K562 (cell line): Measurements from ENCODE around the gene COL1A1. TPM values are rescaled to one million over a fixed set of nuclear protein-coding genes. Genes with fewer than 3 reads are reported as not detected.

Experiments used
- BDP1 ChIP-seq: IDR thresholded peaks from 3 replicates; pipeline ENCODE4 v1.6.1; 2011; ENCODE audit not compliant: insufficient read length, insufficient read depth
- C11orf30 ChIP-seq: fragments of 450-650 bp; IDR thresholded peaks from 2 replicates; pipeline ENCODE4 v1.6.1; 2016; ENCODE audit warnings: low read depth, mild to moderate bottlenecking
- KAT2B ChIP-seq: IDR thresholded peaks from one replicate; pipeline ENCODE4 v1.6.1; 2012; ENCODE audit warnings: low read depth, mild to moderate bottlenecking, control low read depth, inconsistent platforms, low read length, moderate library complexity
- NCOA6 ChIP-seq: fragments of 450-650 bp; IDR thresholded peaks from 2 replicates; pipeline ENCODE4 v1.6.1; 2017; ENCODE audit warnings: mild to moderate bottlenecking
- NCOR1 ChIP-seq: fragments of 450-650 bp; IDR thresholded peaks from 2 replicates; pipeline ENCODE4 v1.6.1; 2016; ENCODE audit warnings: mild to moderate bottlenecking, moderate library complexity
- PCBP1 ChIP-seq: fragments of 200-400 bp; formaldehyde crosslinking; IDR thresholded peaks from 2 replicates; pipeline ENCODE4 v1.6.1; 2018; ENCODE audit warnings: mild to moderate bottlenecking, low read depth, low read length; ENCODE audit not compliant: poor library complexity, severe bottlenecking
- RCOR1 ChIP-seq, 2 experiments: IDR thresholded peaks; 2 replicates each; pipeline ENCODE4 v1.6.1; 2012; ENCODE audit warnings: low read depth in 2 of 2, low read length in 2 of 2, borderline replicate concordance in 1 of 2, improper control_type of control experiment in 1 of 2
- RHOXF2B ChIP-seq: fragments of 250-450 bp; sonication (Bioruptor Pico); conservative IDR thresholded peaks from 2 replicates; pipeline ENCODE4 v1.5.1; 2021
- SIN3B ChIP-seq: fragments of 450-650 bp; IDR thresholded peaks from 2 replicates; pipeline ENCODE4 v1.6.1; 2017; ENCODE audit warnings: low read depth, mild to moderate bottlenecking, moderate library complexity
- SRSF7 ChIP-seq: fragments of 200-400 bp; formaldehyde crosslinking; optimal IDR thresholded peaks from 2 replicates; pipeline ENCODE3; 2017; ENCODE audit warnings: mild to moderate bottlenecking, low read depth, low read length
- TCF7 ChIP-seq: sonication (generic); IDR thresholded peaks from 2 replicates; pipeline ENCODE4 v1.6.1; 2016; ENCODE audit warnings: antibody characterized with exemption, borderline replicate concordance
- ZNF239 ChIP-seq: fragments of 250-450 bp; sonication (Bioruptor Pico); IDR thresholded peaks from 2 replicates; pipeline ENCODE4 v1.4.0; 2020; ENCODE audit warnings: mild to moderate bottlenecking
- ZNF253 ChIP-seq: fragments of 250-450 bp; sonication (Bioruptor Pico); conservative IDR thresholded peaks from 2 replicates; pipeline ENCODE4 v1.6.1; 2021; ENCODE audit warnings: mild to moderate bottlenecking
- ZNF311 ChIP-seq: fragments of 250-450 bp; sonication (Bioruptor Pico); IDR thresholded peaks from 2 replicates; pipeline ENCODE4 v1.4.0; 2020; ENCODE audit warnings: mild to moderate bottlenecking, moderate library complexity
- ZNF644 ChIP-seq: fragments of 200-800 bp; sonication (Bioruptor generic); IDR thresholded peaks from 2 replicates; pipeline ENCODE4 v1.6.1; 2016; ENCODE audit warnings: low read depth, missing genetic modification characterization, missing compliant biosample characterization
- polyA plus RNA-seq, 8 experiments: library from polyadenylated mRNA; depleted of rRNA in 4 of 8; stranded (reverse) in 5 of 8; unstranded in 3 of 8; fragments of >200 nt; fragmentation: Nextera tagmentation in 2 of 8; fragmentation: Illumina TruSeq in 1 of 8; extraction: Ambion mirVana in 2 of 8; extraction: Trizol in 1 of 8; gene quantifications; 2 replicates each; pipeline versions ENCODE4 v1.2.1 to v1.2.3, GENCODE V29; 2011 to 2014; ENCODE audit warnings: inconsistent platforms in 1 of 8, missing spikeins in 1 of 8
- total RNA-seq, 7 experiments: library from RNA; depleted of rRNA in 6 of 7; stranded (reverse); fragments of >200 nt in 6 of 7; fragmentation: Illumina TruSeq in 2 of 7; extraction: Trizol in 2 of 7; gene quantifications; 2 replicates each; pipeline versions ENCODE4 v1.2.1 to v1.2.3, GENCODE V29; 2011 to 2021; ENCODE audit warnings: low replicate concordance in 1 of 7
- TF ChIP-seq, protein P1 (sequence below): fragments of 250-450 bp; sonication (Bioruptor Pico); IDR thresholded peaks from 2 replicates; pipeline ENCODE4 v1.5.0; 2021; ENCODE audit warnings: mild to moderate bottlenecking, borderline replicate concordance
- TF ChIP-seq, protein P2 (sequence below): IDR thresholded peaks from 2 replicates; pipeline ENCODE4 v1.6.1; 2012; ENCODE audit warnings: low read depth, low read length, improper control_type of control experiment, borderline replicate concordance
- TF ChIP-seq, protein P3 (sequence below): sonication (generic); formaldehyde crosslinking; IDR thresholded peaks from 2 replicates; pipeline ENCODE4 v1.8.0; 2022; ENCODE audit warnings: missing genetic modification reagents, mild to moderate bottlenecking, moderate library complexity, borderline replicate concordance
- TF ChIP-seq, protein P4 (sequence below): IDR thresholded peaks from 3 replicates; pipeline ENCODE4 v1.6.1; 2011; ENCODE audit warnings: borderline replicate concordance, mild to moderate bottlenecking, moderate library complexity; ENCODE audit not compliant: insufficient read length; ENCODE audit errors: extremely low read depth
- TF ChIP-seq, protein P5 (sequence below): sonication (generic); IDR thresholded peaks from 2 replicates; pipeline ENCODE4 v1.6.1; 2016

The COL1A1 gene
- total and polyA plus RNA-seq, 9 of the 15 experiments (the other 6 are each of a cell fraction or from before 2014, with no cell fraction given) = 0.04 to 3.4 (median 0.18) TPM

DNA sequence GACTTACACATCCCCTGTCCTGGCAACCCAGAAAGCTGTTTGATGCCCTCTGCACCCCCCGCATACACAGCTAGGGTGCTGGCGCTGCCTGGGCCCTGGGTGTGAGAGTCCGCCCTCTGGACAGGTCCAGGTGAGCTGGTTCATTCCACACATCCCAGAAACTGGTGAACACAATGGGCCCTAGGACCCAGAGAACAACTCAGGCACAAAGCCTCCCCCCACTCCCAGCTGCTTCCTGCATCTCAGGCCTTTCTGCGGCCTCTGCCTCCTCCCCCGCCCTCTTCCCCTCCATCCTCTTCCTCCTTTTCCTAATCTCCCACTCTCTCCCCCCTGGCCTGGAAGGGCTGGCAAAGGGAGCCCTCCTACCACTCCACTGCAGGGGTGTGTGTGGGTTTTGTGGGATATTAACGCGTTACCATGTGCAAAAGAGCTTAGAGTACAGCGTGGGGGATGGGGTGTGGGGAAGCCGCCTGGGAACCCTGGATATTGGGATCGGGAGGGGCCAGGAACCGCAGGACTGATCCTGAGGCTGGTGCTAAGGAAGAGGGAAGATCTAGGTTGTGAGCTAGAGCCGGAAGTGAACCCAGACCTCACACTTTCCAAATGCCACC, 49.4 kb downstream of the COL1A1 start (continued):
- TF ChIP-seq, protein P1, sequence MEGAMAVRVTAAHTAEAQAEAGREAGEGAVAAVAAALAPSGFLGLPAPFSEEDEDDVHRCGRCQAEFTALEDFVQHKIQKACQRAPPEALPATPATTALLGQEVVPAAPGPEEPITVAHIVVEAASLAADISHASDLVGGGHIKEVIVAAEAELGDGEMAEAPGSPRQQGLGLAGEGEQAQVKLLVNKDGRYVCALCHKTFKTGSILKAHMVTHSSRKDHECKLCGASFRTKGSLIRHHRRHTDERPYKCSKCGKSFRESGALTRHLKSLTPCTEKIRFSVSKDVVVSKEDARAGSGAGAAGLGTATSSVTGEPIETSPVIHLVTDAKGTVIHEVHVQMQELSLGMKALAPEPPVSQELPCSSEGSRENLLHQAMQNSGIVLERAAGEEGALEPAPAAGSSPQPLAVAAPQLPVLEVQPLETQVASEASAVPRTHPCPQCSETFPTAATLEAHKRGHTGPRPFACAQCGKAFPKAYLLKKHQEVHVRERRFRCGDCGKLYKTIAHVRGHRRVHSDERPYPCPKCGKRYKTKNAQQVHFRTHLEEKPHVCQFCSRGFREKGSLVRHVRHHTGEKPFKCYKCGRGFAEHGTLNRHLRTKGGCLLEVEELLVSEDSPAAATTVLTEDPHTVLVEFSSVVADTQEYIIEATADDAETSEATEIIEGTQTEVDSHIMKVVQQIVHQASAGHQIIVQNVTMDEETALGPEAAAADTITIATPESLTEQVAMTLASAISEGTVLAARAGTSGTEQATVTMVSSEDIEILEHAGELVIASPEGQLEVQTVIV = no peak
- TF ChIP-seq TCF7 (no peak), NCOA6 (no peak), ZNF311 (CRISPR knock-in tag) (no peak), SRSF7 (no peak), ZNF253 (CRISPR knock-in tag) (no peak), RHOXF2B (CRISPR knock-in tag) (no peak), ZNF239 (CRISPR knock-in tag) (no peak), KAT2B (no peak), C11orf30 (no peak), BDP1 (no peak), ZNF644 (0 out of 2 replicates have a peak, but pooled peaks have one; percentile 35), SIN3B (no peak), PCBP1 (no peak), NCOR1 (peak; percentile 65), RCOR1 (IDR thresholded peaks at IDR 0.05; ENCODE audit: borderline replicate concordance in 1 of 2, low read depth in 2 of 2, low read length in 2 of 2) (peak; percentile 56 to 85; a peak in 3 of 4 replicates)
- TF ChIP-seq, protein P2, sequence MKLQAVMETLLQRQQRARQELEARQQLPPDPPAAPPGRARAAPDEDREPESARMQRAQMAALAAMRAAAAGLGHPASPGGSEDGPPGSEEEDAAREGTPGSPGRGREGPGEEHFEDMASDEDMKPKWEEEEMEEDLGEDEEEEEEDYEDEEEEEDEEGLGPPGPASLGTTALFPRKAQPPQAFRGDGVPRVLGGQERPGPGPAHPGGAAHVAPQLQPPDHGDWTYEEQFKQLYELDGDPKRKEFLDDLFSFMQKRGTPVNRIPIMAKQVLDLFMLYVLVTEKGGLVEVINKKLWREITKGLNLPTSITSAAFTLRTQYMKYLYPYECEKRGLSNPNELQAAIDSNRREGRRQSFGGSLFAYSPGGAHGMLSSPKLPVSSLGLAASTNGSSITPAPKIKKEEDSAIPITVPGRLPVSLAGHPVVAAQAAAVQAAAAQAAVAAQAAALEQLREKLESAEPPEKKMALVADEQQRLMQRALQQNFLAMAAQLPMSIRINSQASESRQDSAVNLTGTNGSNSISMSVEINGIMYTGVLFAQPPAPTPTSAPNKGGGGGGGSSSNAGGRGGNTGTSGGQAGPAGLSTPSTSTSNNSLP = no peak
- TF ChIP-seq, protein P3, sequence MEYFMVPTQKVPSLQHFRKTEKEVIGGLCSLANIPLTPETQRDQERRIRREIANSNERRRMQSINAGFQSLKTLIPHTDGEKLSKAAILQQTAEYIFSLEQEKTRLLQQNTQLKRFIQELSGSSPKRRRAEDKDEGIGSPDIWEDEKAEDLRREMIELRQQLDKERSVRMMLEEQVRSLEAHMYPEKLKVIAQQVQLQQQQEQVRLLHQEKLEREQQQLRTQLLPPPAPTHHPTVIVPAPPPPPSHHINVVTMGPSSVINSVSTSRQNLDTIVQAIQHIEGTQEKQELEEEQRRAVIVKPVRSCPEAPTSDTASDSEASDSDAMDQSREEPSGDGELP (CRISPR knock-in tag) = peak; percentile 99
- TF ChIP-seq, protein P4, sequence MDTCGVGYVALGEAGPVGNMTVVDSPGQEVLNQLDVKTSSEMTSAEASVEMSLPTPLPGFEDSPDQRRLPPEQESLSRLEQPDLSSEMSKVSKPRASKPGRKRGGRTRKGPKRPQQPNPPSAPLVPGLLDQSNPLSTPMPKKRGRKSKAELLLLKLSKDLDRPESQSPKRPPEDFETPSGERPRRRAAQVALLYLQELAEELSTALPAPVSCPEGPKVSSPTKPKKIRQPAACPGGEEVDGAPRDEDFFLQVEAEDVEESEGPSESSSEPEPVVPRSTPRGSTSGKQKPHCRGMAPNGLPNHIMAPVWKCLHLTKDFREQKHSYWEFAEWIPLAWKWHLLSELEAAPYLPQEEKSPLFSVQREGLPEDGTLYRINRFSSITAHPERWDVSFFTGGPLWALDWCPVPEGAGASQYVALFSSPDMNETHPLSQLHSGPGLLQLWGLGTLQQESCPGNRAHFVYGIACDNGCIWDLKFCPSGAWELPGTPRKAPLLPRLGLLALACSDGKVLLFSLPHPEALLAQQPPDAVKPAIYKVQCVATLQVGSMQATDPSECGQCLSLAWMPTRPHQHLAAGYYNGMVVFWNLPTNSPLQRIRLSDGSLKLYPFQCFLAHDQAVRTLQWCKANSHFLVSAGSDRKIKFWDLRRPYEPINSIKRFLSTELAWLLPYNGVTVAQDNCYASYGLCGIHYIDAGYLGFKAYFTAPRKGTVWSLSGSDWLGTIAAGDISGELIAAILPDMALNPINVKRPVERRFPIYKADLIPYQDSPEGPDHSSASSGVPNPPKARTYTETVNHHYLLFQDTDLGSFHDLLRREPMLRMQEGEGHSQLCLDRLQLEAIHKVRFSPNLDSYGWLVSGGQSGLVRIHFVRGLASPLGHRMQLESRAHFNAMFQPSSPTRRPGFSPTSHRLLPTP = no peak
- TF ChIP-seq, protein P5, sequence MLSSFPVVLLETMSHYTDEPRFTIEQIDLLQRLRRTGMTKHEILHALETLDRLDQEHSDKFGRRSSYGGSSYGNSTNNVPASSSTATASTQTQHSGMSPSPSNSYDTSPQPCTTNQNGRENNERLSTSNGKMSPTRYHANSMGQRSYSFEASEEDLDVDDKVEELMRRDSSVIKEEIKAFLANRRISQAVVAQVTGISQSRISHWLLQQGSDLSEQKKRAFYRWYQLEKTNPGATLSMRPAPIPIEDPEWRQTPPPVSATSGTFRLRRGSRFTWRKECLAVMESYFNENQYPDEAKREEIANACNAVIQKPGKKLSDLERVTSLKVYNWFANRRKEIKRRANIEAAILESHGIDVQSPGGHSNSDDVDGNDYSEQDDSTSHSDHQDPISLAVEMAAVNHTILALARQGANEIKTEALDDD = no peak
